Mesothelial cell of epicardium (in vitro differentiated cells): ENCODE data around the gene CADM1. TPM values are rescaled to one million over a fixed set of nuclear protein-coding genes. Genes with fewer than 3 reads are reported as not detected.

ENCODE experiments used
- DNase-seq, 2 experiments: peaks; one replicate each; pipeline ENCODE4 v3.0.0; 2021; ENCODE audit warnings: low spot score in 2 of 2; ENCODE audit not compliant: unreplicated experiment in 2 of 2
- H3K27ac Mint-ChIP-seq: 2 replicates; pipeline ENCODE4 v1.8.0; 2021; ENCODE audit warnings: mixed read lengths
- H3K27me3 Mint-ChIP-seq: 2 replicates; pipeline ENCODE4 v1.8.0; 2021; ENCODE audit warnings: low read depth, mixed read lengths
- H3K36me3 Mint-ChIP-seq: 2 replicates; pipeline ENCODE4 v1.8.0; 2021; ENCODE audit warnings: mixed read lengths
- H3K4me1 Mint-ChIP-seq: 2 replicates; pipeline ENCODE4 v1.8.0; 2021; ENCODE audit warnings: mixed read lengths
- H3K4me3 Mint-ChIP-seq: 2 replicates; pipeline ENCODE4 v1.8.0; 2021; ENCODE audit warnings: mild to moderate bottlenecking, moderate library complexity, mixed read lengths
- H3K9me3 Mint-ChIP-seq: 2 replicates; pipeline ENCODE4 v1.8.0; 2021; ENCODE audit warnings: mixed read lengths
- CTCF ChIP-seq: fragments of 200-600 bp; sonication (generic); IDR thresholded peaks from one replicate; pipeline ENCODE4 v1.5.0; 2021; ENCODE audit warnings: antibody characterized with exemption; ENCODE audit not compliant: unreplicated experiment
- total RNA-seq: library from RNA; stranded (reverse); gene quantifications from 3 replicates; pipeline ENCODE4 v1.2.1, GENCODE V29; 2021

CADM1 gene
- total RNA-seq, 1 donor from 2014 or later = 60.9 TPM

DNA sequence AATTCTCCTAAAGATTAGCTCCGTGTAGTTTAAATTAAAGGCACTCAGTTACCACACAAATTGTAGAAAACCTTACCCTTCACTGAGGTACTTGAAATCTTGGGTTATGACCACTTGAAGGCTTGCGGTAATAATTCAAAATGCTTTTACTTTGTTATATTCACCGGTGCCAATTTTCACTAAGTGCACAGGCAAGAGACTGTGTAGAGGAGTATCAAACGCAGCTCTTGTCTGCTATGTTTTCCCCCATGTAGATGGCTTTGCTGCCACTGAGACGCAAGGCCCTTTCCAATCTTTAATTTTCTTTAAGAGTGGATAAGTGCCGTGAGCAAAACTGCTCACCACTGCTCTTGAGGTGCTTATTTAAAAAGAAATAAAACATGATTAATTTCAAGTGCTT is 155.8 kb downstream of the CADM1 start:
- Mint-ChIP-seq H3K4me1 (peaks cover 53% of the 10 kb centered on the region), H3K36me3 (no peaks in the 10 kb centered on the region), H3K27ac (no peak overlapping the region), H3K4me3 (no peak overlapping the region), H3K9me3 (no peaks in the 10 kb centered on the region), H3K27me3 (no peaks in the 10 kb centered on the region)
- TF ChIP-seq CTCF = no peak
- no peak for DNase-seq

- H3K36me3 Mint-ChIP-seq = no peaks in the 10 kb centered on the region
- no peak overlapping the region for H3K4me3 Mint-ChIP-seq
Observed at GRCh38 chr11:115347106-115347505, 157.1 kb downstream of the CADM1 start.

GRCh38 chr11:115345840-115346239 is 158.4 kb downstream of the CADM1 start:
- H3K9me3 Mint-ChIP-seq = no peaks in the 10 kb centered on the region
- no peak for TF ChIP-seq CTCF
- no peak overlapping the region for H3K27ac Mint-ChIP-seq
- no peaks in the 10 kb centered on the region for H3K36me3 Mint-ChIP-seq
- H3K4me1 Mint-ChIP-seq = peaks cover 37% of the 10 kb centered on the region
- no peak overlapping the region for H3K4me3 Mint-ChIP-seq
- no peak for DNase-seq
- H3K27me3 Mint-ChIP-seq = no peaks in the 10 kb centered on the region

More at GRCh38 chr11:115347106-115347505, 157.1 kb downstream of the CADM1 start:
- no peaks in the 10 kb centered on the region for H3K9me3 Mint-ChIP-seq
- no peak for TF ChIP-seq CTCF
- no peak overlapping the region for H3K27ac Mint-ChIP-seq
- H3K27me3 Mint-ChIP-seq = no peaks in the 10 kb centered on the region
- peaks cover 47% of the 10 kb centered on the region for H3K4me1 Mint-ChIP-seq
- no peak for DNase-seq

DNA sequence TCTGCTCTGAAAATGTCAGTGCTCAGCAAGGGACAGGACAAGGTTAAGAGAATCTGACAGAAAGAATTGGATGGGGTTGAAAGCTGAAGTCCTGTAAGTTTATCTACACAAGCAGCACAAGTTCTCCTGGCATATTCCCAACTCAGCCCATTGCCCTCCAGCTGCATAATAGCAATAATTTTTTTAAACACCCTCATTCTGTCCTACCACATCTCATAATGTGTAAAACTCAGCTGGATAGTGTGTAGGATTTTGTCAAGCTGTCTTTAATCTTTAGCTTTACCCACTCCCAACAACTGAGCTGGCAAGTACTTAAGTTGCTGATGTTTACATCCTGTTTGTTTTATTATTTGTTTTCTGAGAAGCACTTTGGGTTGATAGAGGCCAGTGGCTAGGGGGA is 158.9 kb downstream of the CADM1 start:
- no peaks in the 10 kb centered on the region for H3K9me3 Mint-ChIP-seq
- H3K4me3 Mint-ChIP-seq = no peak overlapping the region
- H3K27ac Mint-ChIP-seq = no peak overlapping the region
- peaks cover 35% of the 10 kb centered on the region for H3K4me1 Mint-ChIP-seq
- TF ChIP-seq CTCF = no peak
- no peaks in the 10 kb centered on the region for H3K27me3 Mint-ChIP-seq
- H3K36me3 Mint-ChIP-seq = no peaks in the 10 kb centered on the region
- DNase-seq = no peak

- no peak for DNase-seq
- Mint-ChIP-seq H3K4me1 (peaks cover 31% of the 10 kb centered on the region), H3K36me3 (no peaks in the 10 kb centered on the region), H3K9me3 (no peaks in the 10 kb centered on the region), H3K4me3 (no peak overlapping the region), H3K27ac (no peak overlapping the region), H3K27me3 (no peaks in the 10 kb centered on the region)
- no peak for TF ChIP-seq CTCF
Observed at GRCh38 chr11:115344846-115345245, 159.4 kb downstream of the CADM1 start.

- H3K4me1 Mint-ChIP-seq = peaks cover 14% of the 10 kb centered on the region
- H3K36me3 Mint-ChIP-seq = no peaks in the 10 kb centered on the region
- H3K27me3 Mint-ChIP-seq = no peaks in the 10 kb centered on the region
- no peak overlapping the region for H3K27ac Mint-ChIP-seq
- no peak for DNase-seq
- no peak overlapping the region for H3K4me3 Mint-ChIP-seq
- no peaks in the 10 kb centered on the region for H3K9me3 Mint-ChIP-seq
- no peak for TF ChIP-seq CTCF
Observed at GRCh38 chr11:115342142-115342541, 162.1 kb downstream of the CADM1 start.
